Measurements from ENCODE around the gene HS3ST5.
"Not testable (repeated sequence)": the region's sequence is repeated elsewhere in the genome, so short reads cannot be mapped to it uniquely, and the experiment has no call there.

The HS3ST5 gene

GRCh38 chr6:114084327-114084890, 258.4 kb downstream of the HS3ST5 start:
- no peak for DNase-seq

GRCh38 chr6:114083251-114083650, 259.6 kb downstream of the HS3ST5 start:
- no peak for DNase-seq

- no peak for DNase-seq
Measured at GRCh38 chr6:114081730-114082129, 261.1 kb downstream of the HS3ST5 start.

GRCh38 chr6:114080891-114081510, 261.8 kb downstream of the HS3ST5 start:
- DNase-seq: no peak

- DNase-seq: not testable (repeated sequence)
Measured at GRCh38 chr6:114080410-114080809, 262.4 kb downstream of the HS3ST5 start.

- DNase-seq: no peak
Measured at GRCh38 chr6:114075777-114076176, 267.0 kb downstream of the HS3ST5 start.

- DNase-seq: no peak
Measured at GRCh38 chr6:114075300-114075699, 267.5 kb downstream of the HS3ST5 start.

GRCh38 chr6:114068771-114069170, 274.1 kb downstream of the HS3ST5 start:
- no peak for DNase-seq

- DNase-seq: no peak
Measured at GRCh38 chr6:114068116-114068515, 274.7 kb downstream of the HS3ST5 start.

GRCh38 chr6:114064862-114065261, 278.0 kb downstream of the HS3ST5 start:
- DNase-seq: no peak

- DNase-seq: no peak
Measured at GRCh38 chr6:114063956-114064355, 278.9 kb downstream of the HS3ST5 start.

GRCh38 chr6:114062199-114062598, 280.6 kb downstream of the HS3ST5 start:
- no peak for DNase-seq

GRCh38 chr6:114061741-114062140, 281.1 kb downstream of the HS3ST5 start:
- no peak for DNase-seq

GRCh38 chr6:114061116-114061515, 281.7 kb downstream of the HS3ST5 start:
- no peak for DNase-seq

GRCh38 chr6:114058435-114058834, 284.4 kb downstream of the HS3ST5 start:
- no peak for DNase-seq

GRCh38 chr6:114055763-114056162, 287.1 kb downstream of the HS3ST5 start:
- no peak for DNase-seq

- DNase-seq: no peak
Measured at GRCh38 chr6:114055349-114055748, 287.5 kb downstream of the HS3ST5 start.

- no peak for DNase-seq
Measured at GRCh38 chr6:114053791-114054190, 289.0 kb downstream of the HS3ST5 start.

GRCh38 chr6:114052141-114052540, 290.7 kb downstream of the HS3ST5 start:
- no peak for DNase-seq

- DNase-seq: no peak
Measured at GRCh38 chr6:114051031-114051430, 291.8 kb downstream of the HS3ST5 start.

- no peak for DNase-seq
Measured at GRCh38 chr6:114049367-114049966, 293.4 kb downstream of the HS3ST5 start.

- DNase-seq: not testable (repeated sequence)
Measured at GRCh38 chr6:114044566-114044965, 298.3 kb downstream of the HS3ST5 start.

- DNase-seq: no peak
Measured at GRCh38 chr6:114042267-114043016, 300.4 kb downstream of the HS3ST5 start.

- DNase-seq: no peak
Measured at GRCh38 chr6:114040871-114041270, 302.0 kb downstream of the HS3ST5 start.

Measured in activated CD4-positive, alpha-beta T cell treated with anti-CD3 and anti-CD28 coated beads, Interleukin-2, amount 50 U/mL, for 4 hours (primary cell).